ENCODE results near the gene CLDN22.

Gene CLDN22

DNA sequence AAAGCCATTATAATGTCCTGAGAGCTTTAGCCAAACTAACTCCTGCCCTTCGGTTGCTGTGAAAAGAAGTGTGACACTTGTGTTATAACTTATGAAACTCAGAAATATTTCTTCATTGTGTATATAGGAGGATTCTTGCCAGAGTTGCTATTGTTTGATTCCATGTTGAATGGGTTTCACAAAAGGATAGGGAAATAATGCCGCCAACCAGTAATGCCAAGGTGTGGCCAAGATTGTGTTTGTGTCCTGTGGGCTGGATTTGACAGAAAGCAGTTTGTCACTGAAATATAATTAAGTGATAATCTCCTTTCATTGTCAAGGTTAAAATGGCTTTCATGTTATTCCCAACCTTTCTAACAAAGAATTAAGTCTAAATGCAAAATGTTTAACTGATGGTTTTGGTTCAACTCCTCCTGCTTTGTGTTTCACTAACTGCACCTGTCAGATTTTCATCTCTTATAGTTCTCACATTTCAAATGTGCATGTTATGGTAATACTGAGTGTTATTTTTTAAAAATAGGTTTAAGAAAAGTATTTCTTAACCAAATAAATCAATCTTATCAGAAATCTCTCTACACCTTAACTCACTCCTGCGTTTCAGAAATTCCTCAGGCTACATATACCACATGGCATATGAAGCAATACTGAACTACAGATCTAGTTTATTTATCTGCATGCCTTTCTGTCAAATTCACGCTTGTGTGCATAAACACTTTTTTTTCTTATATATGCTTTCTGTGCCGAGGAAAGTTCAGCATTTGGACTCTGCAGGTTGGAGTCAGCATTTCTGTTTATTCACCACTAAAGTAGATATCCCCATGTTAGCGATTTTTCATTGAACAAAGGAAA, at the start of gene CLDN22:
CLDN22 (minus strand) TSS at position 66 of the 849 bp plus-strand sequence; CDS start at position 8, 58 bp downstream.
- Histone ChIP-seq H2AFZ (no peak within 1 kb of the TSS), H3K4me3 (ENCODE audit: low read depth, low read length) (peak within 1 kb of the TSS; percentile 6), H3K4me1 (no peaks in the 10 kb centered on the region), H3K79me2 (no peaks in the 10 kb centered on the region), H3K9ac (no peak within 1 kb of the TSS), H3K4me2 (ENCODE audit: low read length) (peak within 1 kb of the TSS; percentile 44), H3K27me3 (ENCODE audit: control insufficient read depth, insufficient read depth, low read length) (no peaks in the 10 kb centered on the region), H3K36me3 (ENCODE audit: control insufficient read depth, insufficient read depth, low read length) (no peaks in the 10 kb centered on the region), H3K9me3 (ENCODE audit: control insufficient read depth, low read length) (no peaks in the 10 kb centered on the region), H3K27ac (peak within 1 kb of the TSS; percentile 26)
- TF ChIP-seq, protein P1, sequence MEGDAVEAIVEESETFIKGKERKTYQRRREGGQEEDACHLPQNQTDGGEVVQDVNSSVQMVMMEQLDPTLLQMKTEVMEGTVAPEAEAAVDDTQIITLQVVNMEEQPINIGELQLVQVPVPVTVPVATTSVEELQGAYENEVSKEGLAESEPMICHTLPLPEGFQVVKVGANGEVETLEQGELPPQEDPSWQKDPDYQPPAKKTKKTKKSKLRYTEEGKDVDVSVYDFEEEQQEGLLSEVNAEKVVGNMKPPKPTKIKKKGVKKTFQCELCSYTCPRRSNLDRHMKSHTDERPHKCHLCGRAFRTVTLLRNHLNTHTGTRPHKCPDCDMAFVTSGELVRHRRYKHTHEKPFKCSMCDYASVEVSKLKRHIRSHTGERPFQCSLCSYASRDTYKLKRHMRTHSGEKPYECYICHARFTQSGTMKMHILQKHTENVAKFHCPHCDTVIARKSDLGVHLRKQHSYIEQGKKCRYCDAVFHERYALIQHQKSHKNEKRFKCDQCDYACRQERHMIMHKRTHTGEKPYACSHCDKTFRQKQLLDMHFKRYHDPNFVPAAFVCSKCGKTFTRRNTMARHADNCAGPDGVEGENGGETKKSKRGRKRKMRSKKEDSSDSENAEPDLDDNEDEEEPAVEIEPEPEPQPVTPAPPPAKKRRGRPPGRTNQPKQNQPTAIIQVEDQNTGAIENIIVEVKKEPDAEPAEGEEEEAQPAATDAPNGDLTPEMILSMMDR (IDR thresholded peaks at IDR 0.05): no peak

DNA sequence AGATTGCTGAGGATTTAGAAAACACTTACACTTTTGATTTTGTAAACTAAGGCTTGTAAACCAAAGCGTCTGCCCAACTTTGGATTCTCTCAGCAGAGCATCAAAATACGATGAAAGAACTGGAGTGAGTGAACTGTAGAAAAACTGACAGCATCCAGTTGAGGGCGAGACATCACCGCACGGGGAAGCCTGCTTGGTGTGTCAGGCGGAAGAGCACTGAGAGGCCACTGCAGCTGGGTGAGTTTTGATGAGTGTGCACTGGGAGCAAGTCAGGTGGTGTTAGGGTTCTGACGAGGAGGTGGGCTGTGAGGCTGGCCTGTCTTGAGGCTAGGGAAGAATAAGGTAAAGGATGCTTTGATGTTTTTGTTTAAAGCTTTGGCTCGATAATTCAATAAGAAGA, 49.0 kb upstream of the CLDN22 start:
- TF ChIP-seq, protein P1 (IDR thresholded peaks at IDR 0.05): no peak
- no peaks in the 10 kb centered on the region for H3K36me3 ChIP-seq (ENCODE audit: control insufficient read depth, insufficient read depth, low read length)
- no peaks in the 10 kb centered on the region for H3K79me2 ChIP-seq
- H3K9ac ChIP-seq: no peak overlapping the region
- no peak overlapping the region for H3K4me2 ChIP-seq (ENCODE audit: low read length)
- H3K4me1 ChIP-seq: no peaks in the 10 kb centered on the region
- no peaks in the 10 kb centered on the region for H3K27me3 ChIP-seq (ENCODE audit: control insufficient read depth, insufficient read depth, low read length)
- no peak overlapping the region for H3K27ac ChIP-seq
- no peak overlapping the region for H3K4me3 ChIP-seq (ENCODE audit: low read depth, low read length)
- no peak overlapping the region for H2AFZ ChIP-seq
- no peaks in the 10 kb centered on the region for H3K9me3 ChIP-seq (ENCODE audit: control insufficient read depth, low read length)

DNA sequence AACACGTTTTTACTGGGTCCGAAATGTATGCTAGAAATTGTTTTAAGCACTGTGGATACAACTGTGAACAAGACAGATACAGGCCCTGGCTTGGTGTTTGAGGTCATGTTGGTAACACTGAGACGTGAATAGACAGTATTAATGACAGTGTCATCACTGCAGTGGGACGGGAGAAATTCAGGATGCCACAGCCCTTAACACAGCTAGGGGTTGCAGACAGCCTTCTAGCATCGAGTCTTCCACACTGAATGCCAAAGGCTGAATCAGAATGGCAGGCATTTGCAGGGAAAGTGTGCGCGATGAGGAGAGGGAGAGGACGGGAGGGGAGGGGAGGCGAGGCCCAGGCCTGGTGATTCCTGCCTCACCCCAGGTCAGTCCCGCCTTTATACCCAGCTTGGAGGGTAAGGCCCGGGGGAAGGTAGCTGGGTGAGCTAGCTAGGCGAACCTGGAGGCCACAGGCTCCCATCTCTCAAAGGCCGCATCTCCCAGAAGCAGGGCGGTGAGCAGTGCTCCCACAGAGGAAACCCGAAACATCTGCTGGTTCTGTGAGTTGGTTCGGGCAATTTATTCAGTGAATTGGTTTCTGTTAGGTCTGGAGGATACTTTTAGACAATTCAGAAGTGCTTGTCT, 46.2 kb upstream of the CLDN22 start:
- Histone ChIP-seq H3K4me3 (ENCODE audit: low read depth, low read length) (no peak overlapping the region), H3K36me3 (ENCODE audit: control insufficient read depth, insufficient read depth, low read length) (no peaks in the 10 kb centered on the region), H3K9ac (no peak overlapping the region), H3K4me1 (no peaks in the 10 kb centered on the region), H3K27ac (no peak overlapping the region), H3K79me2 (no peaks in the 10 kb centered on the region), H2AFZ (no peak overlapping the region), H3K4me2 (ENCODE audit: low read length) (no peak overlapping the region), H3K9me3 (ENCODE audit: control insufficient read depth, low read length) (no peaks in the 10 kb centered on the region), H3K27me3 (ENCODE audit: control insufficient read depth, insufficient read depth, low read length) (no peaks in the 10 kb centered on the region)
- TF ChIP-seq, protein P1 (IDR thresholded peaks at IDR 0.05): no peak

DNA sequence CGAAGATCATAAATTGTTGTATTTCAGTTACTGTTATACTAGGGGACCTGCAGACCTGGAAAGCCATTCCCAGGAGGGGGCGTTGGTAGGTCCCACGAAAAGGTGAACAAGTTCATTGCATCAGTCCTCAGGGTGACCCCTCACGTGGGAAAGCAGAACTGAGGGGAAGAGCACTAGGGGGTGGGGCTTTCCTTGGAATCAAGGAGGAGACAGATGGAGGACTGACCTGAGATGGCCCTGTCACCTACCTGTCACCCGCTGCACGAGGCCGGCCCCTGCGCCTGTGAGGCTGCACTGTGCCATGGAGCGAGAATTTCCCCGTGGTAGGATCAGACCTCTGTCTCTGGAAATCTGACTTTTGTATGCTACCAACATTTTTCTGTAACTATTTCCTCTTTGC, 43.9 kb upstream of the CLDN22 start:
- no peak overlapping the region for H3K4me3 ChIP-seq (ENCODE audit: low read depth, low read length)
- H3K9me3 ChIP-seq (ENCODE audit: control insufficient read depth, low read length): no peaks in the 10 kb centered on the region
- no peak overlapping the region for H3K27ac ChIP-seq
- TF ChIP-seq, protein P1 (IDR thresholded peaks at IDR 0.05): no peak
- H3K27me3 ChIP-seq (ENCODE audit: control insufficient read depth, insufficient read depth, low read length): no peaks in the 10 kb centered on the region
- no peaks in the 10 kb centered on the region for H3K79me2 ChIP-seq
- no peak overlapping the region for H2AFZ ChIP-seq
- H3K9ac ChIP-seq: no peak overlapping the region
- no peaks in the 10 kb centered on the region for H3K36me3 ChIP-seq (ENCODE audit: control insufficient read depth, insufficient read depth, low read length)
- H3K4me2 ChIP-seq (ENCODE audit: low read length): no peak overlapping the region
- no peaks in the 10 kb centered on the region for H3K4me1 ChIP-seq
